ENCODE results near the gene FMNL3.
"Not testable (repeated sequence)": the region's sequence is repeated elsewhere in the genome, so short reads cannot be mapped to it uniquely, and the experiment has no call there.

The FMNL3 gene, protein sequence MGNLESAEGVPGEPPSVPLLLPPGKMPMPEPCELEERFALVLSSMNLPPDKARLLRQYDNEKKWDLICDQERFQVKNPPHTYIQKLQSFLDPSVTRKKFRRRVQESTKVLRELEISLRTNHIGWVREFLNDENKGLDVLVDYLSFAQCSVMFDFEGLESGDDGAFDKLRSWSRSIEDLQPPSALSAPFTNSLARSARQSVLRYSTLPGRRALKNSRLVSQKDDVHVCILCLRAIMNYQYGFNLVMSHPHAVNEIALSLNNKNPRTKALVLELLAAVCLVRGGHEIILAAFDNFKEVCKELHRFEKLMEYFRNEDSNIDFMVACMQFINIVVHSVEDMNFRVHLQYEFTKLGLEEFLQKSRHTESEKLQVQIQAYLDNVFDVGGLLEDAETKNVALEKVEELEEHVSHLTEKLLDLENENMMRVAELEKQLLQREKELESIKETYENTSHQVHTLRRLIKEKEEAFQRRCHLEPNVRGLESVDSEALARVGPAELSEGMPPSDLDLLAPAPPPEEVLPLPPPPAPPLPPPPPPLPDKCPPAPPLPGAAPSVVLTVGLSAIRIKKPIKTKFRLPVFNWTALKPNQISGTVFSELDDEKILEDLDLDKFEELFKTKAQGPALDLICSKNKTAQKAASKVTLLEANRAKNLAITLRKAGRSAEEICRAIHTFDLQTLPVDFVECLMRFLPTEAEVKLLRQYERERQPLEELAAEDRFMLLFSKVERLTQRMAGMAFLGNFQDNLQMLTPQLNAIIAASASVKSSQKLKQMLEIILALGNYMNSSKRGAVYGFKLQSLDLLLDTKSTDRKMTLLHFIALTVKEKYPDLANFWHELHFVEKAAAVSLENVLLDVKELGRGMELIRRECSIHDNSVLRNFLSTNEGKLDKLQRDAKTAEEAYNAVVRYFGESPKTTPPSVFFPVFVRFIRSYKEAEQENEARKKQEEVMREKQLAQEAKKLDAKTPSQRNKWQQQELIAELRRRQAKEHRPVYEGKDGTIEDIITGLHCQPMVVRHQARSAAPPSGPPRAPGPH

DNA sequence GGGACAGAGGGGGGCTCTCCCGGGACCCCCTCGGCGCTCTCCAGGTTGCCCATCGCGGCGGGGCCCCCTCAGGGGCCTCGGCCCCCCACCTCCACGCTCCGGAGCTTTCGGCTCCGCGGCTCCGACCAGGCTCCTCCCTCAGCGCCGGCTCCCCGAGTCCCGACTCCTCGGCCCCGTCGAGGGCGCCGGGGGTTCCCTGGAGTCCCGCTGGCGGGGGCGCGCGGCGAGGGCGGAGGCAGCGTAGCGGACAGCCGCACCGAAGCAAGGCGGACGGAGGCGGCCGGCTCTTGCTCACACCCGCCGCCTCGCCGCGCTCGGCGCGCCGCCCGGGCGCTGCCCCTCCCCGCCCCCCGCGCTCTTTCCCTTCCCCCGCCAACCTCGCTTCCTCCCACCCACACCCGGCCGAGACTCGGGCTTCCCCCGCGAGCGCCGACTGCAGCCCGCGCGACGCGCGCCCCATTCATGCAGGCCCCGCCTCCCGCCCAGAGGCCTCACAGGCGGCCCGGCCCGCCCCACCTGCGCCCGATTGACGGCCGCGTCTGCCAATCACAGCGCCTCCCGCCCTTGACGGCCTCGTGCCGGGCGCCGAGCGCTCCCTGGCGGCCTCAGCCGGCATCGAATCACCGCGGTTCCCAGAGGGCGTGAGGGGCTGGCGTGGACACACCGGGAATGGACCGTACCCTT lies at the start of gene FMNL3:
Gene FMNL3 (minus strand): TSS at position 278 of the 684 bp plus-strand sequence. CDS start 225 bp downstream, at position 53.
- peak; percentile 99 to 100 for DNase-seq (ENCODE audit: low read depth in 1 of 2, low spot score in 1 of 2)

DNA sequence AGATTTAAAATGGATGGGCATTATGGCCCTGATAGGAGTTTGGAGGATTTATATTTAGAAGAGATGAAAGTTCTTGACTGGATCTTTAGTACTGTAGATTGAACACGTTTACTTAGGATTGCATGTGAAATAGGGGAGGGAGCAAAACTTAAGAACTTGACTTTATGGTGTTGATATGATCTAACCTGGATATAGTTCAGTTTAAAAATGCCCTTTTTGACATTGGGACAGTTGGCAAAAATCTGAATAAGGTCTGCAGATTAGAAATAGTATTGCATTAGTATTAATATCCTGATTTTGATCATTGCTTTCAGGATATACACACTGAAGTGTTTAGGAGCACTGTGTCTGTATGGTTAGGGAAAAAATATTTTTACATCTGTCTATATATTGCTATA lies 43.8 kb upstream of the FMNL3 start:
- DNase-seq (ENCODE audit: low read depth in 1 of 2, low spot score in 1 of 2) = no peak

DNA sequence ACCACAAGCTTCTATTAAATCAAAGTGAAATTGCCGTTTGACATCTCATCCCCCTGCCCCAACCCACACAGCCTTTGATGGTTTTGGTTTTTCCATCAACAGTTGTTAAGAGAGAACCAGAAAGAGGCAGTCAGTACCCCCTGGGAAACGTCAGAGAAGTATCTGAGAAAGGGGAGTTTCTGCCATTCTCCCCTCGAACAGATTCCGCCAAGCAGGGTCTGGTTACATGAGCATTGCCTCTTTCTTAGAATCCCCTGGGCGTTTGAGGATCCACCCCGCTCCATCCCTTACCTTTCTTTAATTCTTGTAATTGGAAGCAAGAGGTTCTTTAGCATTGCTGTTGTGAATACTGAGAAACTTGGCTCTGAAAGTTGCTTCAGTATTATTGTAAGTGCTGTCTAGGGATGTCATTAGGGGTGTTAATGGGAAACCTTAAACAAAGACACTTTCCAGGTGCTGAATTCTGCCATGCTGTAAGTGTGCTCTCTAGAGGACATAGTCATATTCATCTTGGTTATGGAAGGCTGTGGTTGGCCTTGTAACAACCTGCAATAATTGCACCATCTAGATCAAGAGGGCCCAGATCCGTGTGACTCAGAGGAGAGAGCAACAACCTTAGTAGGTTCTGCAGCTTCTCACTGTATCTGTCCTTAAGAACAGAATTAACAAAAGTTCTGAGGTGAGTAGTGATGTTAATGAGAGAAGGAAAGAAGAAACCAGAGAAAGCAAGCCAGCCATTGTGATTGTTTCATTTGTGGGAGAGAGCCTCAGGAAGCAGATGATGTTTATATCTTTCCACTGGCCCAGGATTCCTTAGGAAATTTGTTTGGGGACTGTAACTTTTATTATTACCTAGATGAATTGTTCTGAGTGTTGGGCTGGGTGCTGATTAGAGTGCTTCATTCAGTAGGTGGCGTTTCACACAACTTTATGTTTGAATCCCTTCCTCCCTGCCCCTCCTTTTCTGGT lies 43.1 kb upstream of the FMNL3 start:
- DNase-seq (ENCODE audit: low read depth in 1 of 2, low spot score in 1 of 2) = no peak

DNA sequence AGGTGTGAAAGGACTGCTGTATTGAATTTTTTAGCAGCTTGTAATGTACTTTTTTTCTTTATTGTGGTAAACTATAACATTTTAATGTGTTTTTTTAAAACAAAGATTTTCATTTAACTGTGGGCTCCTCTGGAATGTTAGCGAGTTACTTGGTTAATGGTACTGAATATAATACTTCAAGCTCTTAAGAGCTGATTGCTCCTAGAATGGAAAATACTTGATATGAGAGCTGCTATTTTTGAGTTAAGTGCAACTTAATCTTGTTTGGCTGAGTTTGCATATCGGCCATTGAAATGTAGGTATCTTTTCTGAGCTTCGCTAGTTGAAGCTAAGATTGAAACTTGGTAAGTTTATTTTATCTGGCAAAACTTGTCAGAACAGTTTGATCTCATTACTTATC lies 41.6 kb upstream of the FMNL3 start:
- DNase-seq (ENCODE audit: low read depth in 1 of 2, low spot score in 1 of 2) = no peak

DNA sequence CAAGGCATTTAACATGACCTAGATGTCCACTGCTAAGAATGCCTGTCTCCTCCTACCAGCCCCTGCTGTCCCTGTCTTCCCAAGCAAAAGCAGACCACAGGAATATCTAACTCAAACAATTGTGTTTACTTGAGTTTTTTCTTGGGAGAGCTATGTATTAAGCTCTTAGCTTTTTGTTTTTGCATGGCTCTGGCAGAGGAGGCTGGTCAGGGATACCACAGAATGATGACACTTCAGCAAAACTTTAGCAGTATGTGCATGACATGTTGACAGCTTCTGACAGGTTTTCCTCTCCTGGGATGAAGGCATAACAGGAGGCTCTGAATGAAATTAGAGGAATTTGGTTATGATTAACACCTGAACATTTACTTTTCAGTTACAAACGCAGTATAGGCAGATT lies 41.1 kb upstream of the FMNL3 start:
- no peak for DNase-seq (ENCODE audit: low read depth in 1 of 2, low spot score in 1 of 2)

DNA sequence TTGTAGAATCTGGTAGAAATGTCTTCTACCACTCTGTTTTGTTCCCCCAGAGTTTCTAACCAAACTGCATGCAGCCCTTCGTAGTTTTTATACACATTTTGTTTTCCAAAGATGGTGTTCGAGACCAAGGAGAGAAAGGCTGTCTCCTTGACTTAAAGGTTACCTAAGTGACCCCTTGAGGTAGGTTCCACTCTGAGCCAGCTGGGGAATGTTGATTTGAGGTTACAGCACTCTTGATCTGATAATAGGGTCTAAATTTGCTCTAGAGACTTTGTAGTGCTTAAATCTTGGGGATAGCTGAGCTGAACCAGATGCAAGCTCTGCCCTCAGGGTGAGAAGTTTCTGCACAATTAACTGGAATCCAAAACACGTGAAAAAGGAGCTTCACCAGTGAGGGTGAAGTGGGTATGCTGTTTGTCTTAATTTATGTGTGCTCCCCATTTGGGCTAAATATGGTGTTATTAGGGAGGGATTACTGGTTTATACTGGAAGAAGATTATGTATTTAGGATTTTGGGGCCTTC lies 37.2 kb upstream of the FMNL3 start:
- DNase-seq (ENCODE audit: low read depth in 1 of 2, low spot score in 1 of 2) = no peak

DNA sequence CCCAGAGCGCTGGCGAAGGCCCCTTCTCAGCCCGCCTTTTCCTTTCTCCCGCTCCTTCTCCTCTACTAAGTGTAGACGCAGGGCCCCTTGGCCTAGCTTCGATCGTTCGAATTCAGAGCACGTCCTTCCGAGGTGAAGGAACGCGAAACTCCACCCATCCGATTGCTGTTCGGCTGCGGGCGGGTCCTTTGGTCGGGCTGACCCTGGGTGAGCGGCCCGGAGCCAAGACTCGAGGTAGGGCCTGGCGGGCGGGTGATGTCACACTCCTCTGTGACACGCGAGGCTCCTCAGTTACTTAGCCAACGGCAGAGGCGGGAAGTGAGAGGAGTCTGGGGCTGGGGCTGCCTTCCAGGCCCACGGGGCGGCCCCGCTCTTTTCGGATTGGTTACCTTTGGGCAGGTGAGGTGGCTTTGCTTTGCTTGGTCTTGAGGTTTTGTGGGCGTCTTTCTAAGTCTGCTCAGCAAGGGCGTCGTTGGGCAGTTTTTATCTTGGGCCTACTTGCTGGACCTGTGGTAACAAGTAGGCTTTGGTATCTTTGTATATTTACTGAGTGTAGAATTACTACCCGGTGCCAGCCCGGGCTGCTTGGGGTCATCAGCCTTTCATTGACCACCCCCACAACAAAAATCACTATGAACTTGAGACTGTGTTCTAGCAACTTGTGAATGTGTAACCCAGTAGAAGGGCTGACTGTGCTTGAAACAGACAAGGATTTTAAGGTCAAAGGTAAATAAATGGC lies 34.8 kb upstream of the FMNL3 start:
- peak; percentile 68 to 73 for DNase-seq (ENCODE audit: low read depth in 1 of 2, low spot score in 1 of 2)

DNA sequence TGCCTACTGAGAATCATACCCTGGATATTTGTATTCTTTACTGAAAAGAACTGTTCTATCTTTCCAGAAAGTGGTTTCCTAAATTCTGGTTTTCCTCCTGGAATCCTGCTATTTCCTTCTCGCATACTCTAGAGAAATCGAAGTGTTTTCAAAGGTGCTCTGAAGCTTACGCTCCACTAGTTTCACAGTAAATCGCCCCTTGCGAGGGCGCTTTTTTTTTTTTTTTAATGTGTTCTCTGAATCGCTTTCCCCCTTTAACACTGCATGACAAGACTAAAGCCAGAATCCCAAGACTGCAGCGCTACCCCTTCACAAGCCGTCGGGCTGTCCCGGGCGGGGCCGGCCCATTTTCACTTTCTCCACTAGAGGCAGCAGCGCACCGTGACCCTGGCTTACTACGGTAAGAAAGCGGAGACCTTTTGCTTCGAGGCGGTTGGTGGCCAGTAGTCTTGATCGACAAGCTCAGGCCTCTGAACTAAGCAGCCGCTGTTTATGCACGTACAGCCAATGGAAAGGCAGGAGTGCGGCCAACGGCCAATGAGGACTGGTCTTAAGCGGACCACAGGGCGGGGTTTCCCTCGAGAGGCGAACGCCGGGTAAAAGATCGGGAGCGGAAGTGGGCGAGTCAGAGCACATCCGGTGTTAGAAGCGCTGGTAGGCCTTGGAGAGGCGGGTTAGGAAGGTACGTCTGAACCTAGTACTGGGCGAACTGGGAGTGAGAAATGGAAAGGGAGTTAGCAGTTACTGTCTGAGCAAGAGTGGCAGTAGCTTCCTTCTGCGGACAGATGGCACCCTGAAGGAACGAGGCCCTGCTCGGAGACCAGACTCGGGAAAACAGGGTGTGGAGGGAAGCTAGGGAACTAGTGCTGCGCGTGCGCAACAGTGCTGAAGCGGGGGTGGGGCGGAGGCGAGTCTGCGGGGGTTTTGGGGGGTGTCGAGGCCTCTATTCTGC lies 34.0 kb upstream of the FMNL3 start, which contains the start of gene TMBIM6:
Gene TMBIM6 (plus strand): TSS at position 628 of the 952 bp plus-strand sequence. CDS start 10,937 bp downstream, outside the sequence.
- DNase-seq (ENCODE audit: low read depth in 1 of 2, low spot score in 1 of 2) = peak; percentile 89 to 96

DNA sequence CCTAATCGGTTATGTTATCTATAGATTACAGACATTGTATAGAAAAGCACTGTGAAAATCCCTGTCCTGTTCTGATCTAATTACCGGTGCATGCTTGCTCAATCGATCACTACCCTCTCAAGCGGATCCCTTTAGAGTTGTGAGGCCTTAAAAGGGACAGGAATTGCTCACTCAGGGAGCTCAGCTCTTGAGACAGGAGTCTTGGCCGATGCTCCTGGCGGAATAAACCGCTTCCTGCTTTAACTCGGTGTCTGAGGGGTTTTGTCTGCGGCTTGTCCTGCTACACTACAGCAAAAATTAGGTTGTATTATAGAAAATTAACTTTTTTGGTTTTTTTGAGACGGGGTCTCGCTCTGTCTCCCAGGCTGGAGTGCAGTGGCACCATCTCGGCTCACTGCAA lies 33.1 kb upstream of the FMNL3 start:
- not testable (repeated sequence) for DNase-seq (ENCODE audit: low read depth in 1 of 2, low spot score in 1 of 2)

DNA sequence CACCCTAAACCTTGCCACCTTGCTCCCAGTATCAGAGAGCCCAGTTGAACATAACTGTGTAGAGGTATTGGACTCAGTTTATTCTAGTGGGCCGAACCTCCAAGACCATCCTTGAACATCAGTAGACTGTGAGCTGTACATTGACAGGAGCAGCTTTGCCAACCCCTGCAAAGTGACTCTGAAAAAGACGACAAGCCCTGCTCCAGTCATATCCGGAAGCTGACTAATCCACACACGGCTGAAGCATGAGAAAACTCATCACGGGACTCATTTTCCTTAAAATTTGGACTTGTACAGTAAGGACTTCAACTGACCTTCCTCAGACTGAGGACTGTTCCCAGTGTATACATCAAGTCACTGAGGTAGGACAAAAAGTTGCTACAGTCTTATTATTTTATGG lies 31.5 kb upstream of the FMNL3 start:
- DNase-seq (ENCODE audit: low read depth in 1 of 2, low spot score in 1 of 2) = not testable (repeated sequence)

DNA sequence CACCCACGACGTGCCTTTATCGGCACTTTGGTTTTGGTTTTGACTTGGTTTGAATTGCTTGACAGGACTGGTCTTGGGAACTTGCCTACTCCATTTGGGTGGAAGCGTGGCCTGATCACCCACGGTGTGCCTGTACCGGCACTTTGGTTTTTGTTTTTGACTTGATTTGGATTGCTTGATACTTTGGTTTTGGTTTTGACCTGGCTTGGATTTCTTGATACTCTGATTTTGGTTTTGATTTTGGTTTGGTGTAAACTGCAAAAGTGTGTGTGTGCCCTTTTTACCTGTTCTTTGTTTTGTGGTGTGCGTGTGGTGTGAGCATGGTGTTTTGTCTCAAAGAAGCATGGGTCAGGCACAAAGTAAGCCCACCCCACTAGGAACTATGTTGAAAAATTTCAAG lies 27.7 kb upstream of the FMNL3 start:
- DNase-seq (ENCODE audit: low read depth in 1 of 2, low spot score in 1 of 2) = not testable (repeated sequence)

DNA sequence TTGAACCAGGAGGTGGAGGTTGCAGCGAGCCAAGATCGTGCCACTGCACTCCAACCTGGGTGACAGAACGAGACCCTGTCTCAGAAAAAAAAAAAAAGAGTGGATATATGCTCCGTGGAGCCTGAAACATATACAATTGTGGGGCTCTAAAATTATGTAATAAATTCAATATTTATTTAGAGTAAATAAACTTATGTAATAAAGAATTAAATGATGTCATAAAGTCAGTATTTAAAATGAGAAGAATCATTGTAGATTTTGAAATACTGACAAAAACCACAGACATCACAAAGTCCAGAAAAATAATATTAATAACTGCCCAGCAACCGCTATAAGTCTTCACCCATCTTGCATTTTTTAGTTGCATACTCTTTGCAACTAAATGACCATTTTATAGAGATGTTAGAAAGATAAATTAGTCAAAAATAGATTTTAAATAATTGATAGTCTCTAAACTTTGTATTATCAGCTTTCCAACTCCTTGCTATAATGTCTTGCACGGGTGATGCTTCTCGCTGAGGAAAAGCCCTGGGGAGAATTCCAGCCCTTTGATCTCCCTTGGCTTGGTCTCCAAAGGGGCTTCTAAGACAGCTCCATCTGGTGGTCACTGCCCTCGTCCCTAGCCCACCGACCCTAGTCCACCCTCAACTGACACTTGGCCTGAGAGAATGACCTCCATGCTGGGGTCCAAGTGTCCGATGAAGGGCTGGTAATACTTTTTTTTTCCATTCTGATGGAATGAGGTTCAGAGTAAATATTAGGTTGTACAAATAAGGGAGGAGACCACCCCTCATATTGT lies 26.2 kb upstream of the FMNL3 start:
- no peak for DNase-seq (ENCODE audit: low read depth in 1 of 2, low spot score in 1 of 2)

DNA sequence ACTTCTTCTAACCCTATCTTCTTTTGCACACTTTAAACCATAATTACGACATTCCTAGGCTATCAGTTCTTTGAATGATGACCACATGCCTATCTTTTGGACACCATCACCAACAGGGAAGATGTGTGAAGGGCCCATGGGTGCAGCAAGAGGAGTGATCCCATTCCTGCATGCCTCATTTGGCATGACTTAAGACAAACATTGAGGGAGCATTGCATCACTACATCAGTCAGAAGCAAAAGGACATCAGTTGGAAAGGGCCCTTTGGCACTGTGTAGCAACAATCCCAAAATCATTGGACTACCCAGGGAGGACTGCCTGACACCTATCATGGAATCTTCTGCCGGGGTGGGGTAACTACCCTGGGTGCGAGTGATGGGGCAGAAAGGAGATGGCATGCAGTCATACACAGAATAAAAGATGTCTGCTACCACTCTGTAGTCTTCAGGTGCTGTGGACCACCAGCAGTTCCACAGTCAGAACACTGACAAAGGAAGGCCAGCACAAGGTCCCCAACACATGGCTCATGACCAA lies 23.4 kb upstream of the FMNL3 start:
- no peak for DNase-seq (ENCODE audit: low read depth in 1 of 2, low spot score in 1 of 2)

DNA sequence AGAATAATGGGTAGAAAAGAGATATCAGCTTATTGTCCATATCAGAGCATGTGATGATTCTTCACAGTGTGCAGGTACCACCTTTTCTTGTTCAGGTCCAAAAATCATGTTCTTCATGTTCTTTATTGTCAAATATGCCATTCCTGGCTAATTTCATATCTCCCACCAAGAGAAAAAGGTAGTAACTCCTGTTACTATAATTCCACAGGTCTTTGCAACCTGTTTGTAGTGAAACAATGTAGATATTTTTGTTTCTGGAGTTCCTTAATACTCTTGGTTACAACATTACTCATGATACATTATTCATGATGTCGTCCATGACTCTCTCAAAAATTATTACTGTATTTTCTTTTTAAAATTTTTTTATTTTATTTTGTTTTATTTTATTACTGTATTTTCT lies 22.8 kb upstream of the FMNL3 start:
- DNase-seq (ENCODE audit: low read depth in 1 of 2, low spot score in 1 of 2) = no peak

DNA sequence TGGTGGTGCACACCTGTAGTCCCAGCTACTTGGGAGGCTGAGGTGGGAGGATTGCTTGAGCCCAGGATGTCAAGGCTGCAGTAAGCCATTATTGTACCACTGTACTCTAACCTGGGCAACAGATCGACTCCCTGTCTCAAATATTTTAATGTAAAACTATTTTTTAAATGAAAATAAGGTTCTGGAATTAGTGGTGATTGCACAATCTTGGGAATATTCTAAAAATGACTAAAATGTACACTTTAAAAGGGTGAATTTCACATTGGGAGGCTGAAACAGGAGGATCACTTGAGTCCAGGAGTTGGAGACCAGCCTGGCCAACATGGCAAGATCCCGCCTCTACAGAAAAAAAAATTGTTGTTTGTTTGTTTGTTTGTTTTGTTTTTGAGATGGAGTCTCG lies 21.2 kb upstream of the FMNL3 start:
- no peak for DNase-seq (ENCODE audit: low read depth in 1 of 2, low spot score in 1 of 2)

DNA sequence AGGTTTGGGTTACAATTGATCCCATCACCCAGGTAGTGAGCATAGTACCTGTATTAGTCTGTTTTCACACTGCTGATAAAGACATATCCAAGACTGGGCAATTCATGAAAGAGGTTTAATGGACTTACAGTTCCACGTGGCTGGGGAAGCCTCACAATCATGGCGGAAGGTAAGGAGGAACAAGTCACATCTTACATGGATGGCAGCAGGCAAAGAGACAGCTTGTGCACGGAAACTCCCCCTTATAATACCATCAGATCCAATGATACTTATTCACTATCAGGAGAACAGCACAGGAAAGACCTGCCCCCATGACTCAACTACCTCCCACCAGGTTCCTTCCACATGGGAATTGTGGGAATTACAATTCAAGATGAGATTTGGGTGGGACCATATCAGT lies 14.2 kb upstream of the FMNL3 start:
- not testable (repeated sequence) for DNase-seq (ENCODE audit: low read depth in 1 of 2, low spot score in 1 of 2)

DNA sequence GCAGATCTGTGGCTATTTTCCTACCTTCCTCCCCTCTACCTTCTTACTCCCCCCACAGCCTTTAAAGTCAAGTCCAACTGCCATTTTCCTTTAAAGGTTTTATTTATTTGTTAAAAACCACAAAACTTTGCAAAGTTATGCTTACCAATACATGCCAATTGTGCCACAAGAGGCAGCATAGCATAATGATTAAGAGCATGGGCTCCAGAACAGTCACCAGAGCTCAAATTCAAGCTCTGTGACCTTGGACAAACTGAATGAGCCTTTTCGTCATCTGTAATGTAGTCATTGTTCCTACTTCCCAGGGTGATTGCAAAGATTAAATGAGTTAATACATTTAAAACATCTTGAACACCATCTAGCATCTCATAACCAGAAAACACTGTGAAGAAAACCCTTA lies 13.0 kb upstream of the FMNL3 start:
- DNase-seq (ENCODE audit: low read depth in 1 of 2, low spot score in 1 of 2) = no peak
